Psoas muscle (tissue), 8 donors: ENCODE data around the gene PRKCA. TPM values are rescaled to one million over a fixed set of nuclear protein-coding genes. Genes with fewer than 3 reads are reported as not detected.

Experiments
- ATAC-seq, 4 donors: fragments of 200-7000 bp; cut with Tn5 transposase; one replicate each; pipeline ENCODE4 v1.9.1; 2020; ENCODE audit warnings: moderate library complexity in 3 of 4, mild to moderate bottlenecking in 2 of 4
- DNase-seq, 2 donors: peaks; one replicate each; pipeline ENCODE4 v3.0.0-alpha.2; 2020
- H3K27ac ChIP-seq: fragments of 200-600 bp; one replicate; pipeline ENCODE4 v1.8.0; 2022
- H3K27me3 ChIP-seq, 3 donors: fragments of 200-600 bp in 1 of 3; one replicate each; pipeline versions ENCODE4 v1.6.1 to v1.8.0; 2013 to 2022; ENCODE audit warnings: low read length in 2 of 3, mild to moderate bottlenecking in 2 of 3, moderate library complexity in 1 of 3; ENCODE audit not compliant: insufficient read depth in 3 of 3
- H3K36me3 ChIP-seq, 2 donors: fragments of 200-600 bp in 1 of 2; one replicate each; pipeline versions ENCODE4 v1.6.1 to v1.8.0; 2013 to 2022; ENCODE audit warnings: low read depth in 1 of 2, mild to moderate bottlenecking in 1 of 2, moderate library complexity in 1 of 2; ENCODE audit not compliant: insufficient read depth in 1 of 2
- H3K4me1 ChIP-seq: fragments of 200-600 bp; one replicate; pipeline ENCODE4 v1.8.0; 2022
- H3K4me3 ChIP-seq: fragments of 200-600 bp; one replicate; pipeline ENCODE4 v1.8.0; 2022; ENCODE audit warnings: mild to moderate bottlenecking
- H3K9me3 ChIP-seq: fragments of 200-600 bp; one replicate; pipeline ENCODE4 v1.8.0; 2022
- CTCF ChIP-seq: fragments of 200-600 bp; IDR thresholded peaks from one replicate; pipeline ENCODE4 v1.8.0; 2022; ENCODE audit warnings: antibody characterized with exemption
- WGBS, 3 donors: extraction: QIAGEN DNeasy Blood & Tissue Kit; methylation state at CpG; one replicate each; pipeline versions ENCODE4 v1.1.6 to v1.1.7; 2013; 5-methylcytosine and 5-hydroxymethylcytosine counted together
- intact Hi-C, 2 donors: fragments of 100-400 bp; cut with DNase I; formaldehyde crosslinking; loops; one replicate each; pipeline versions ENCODE4 v1.11.0 to v1.14.2; 2022
- polyA plus RNA-seq, 3 donors: library from polyadenylated mRNA; stranded (reverse); fragments of 200-250 nt; gene quantifications; one replicate each; pipeline ENCODE4 v1.2.3, GENCODE V29; 2013
- total RNA-seq, 4 donors: library from RNA; stranded (reverse); fragmentation: NEBNext Ultra II Directional in 2 of 4; extraction: Animal tissue kit (Norgen Biotek cat#: 25700) in 2 of 4; gene quantifications; one replicate each; pipeline versions ENCODE4 v1.2.1 to v1.2.4, GENCODE V29; 2021 to 2023
- donor health status: healthy with polysubstance abuse.
- donor health status: DM: no; HTN: no; CAD: no; lungs with moderate emphysema.
- donor health status: Bipolar disorder and iron deficiency.
- donor health status: healthy.
- donor health status: DM: yes; HTN: yes; CAD: no.
- donor health status: DM: no; HTN: no; CAD: no.
- donor health status: DM: no; HTN: no; CAD: no.
- donor health status: DM: yes; HTN: yes; CAD: no.

The PRKCA gene
- total and polyA plus RNA-seq, 7 donors: 0.35 to 15.5 (median 8.2) TPM

DNA sequence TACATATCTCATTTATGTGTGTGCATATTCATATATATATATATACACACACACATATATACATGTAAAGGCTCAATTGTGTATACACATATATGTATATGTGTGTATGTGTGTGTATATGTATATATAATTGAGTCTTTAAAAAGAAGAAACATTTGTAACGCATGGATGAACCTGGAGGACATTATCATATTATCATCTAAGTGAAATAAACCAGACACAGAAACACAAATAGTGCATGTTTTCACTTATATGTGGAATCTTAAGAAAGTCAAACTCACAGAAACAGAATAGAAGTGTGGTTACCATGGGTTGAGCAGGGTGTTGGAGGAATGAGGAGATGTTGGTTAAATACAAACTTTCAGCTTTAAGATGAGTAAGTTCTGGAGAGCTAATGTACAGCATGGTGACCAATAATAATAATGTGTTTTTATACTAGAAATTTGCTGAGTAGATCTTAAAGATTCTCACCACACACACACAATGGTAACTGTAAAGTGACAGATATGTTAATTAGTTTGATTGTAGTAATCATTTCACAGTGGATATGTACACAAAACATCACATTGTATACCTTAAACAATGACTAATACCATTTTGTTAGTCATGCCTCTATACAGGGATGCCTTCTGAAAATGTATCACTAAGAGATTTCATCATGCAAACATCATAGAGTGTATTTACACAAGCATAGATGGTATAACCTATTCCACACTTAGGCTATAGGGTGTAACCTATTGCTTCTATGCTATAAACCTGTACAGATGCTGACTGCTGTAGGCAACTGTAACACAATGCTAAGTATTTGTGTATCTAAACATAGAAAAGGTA, 399.9 kb downstream of the PRKCA start:
- peaks cover 9% of the 10 kb centered on the region for H3K9me3 ChIP-seq
- TF ChIP-seq CTCF: no peak
- no peak overlapping the region for H3K4me3 ChIP-seq
- 95 to 98% (median 98%) methylated on average over 1 of the region's 1 CpG for WGBS, 3 donors
- intact Hi-C loops: no loop called here
- DNase-seq (no peak), ATAC-seq (no peak)
- no peaks in the 10 kb centered on the region for H3K4me1 ChIP-seq
- H3K27me3 ChIP-seq: no peaks in the 10 kb centered on the region
- no peak overlapping the region for H3K27ac ChIP-seq
- peaks cover 0 to 2% of the 10 kb centered on the region in 2 donors for H3K36me3 ChIP-seq

DNA sequence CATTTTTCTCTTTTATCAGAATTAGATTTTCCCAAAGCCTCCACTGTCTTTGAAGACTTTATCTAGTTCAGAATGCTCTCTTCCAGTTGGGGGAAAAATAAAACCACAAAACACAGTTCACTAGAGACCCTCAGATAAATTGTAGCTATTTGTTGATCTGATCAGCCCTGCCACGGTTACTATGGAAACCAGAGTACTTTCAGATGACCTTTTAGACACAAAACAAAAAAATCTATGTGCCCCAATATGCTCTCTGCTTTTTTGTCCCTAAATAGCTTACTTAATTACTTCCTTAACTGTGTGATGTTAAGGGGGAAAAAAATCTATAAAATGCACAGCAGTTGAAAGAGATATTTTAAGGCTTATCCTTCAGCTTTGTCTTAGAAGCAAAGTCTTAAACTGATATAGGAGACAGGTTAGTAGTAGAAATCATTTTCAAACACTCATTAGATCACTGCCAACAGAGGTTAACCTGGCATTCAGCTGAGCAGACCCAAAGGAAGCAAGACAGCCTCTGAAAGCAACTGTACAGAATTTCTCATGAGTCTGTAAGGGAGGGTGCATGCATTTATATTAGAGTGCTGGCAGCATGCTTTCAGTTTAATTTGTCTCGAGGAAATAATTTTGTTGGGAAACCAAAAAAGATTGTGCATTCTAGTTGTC, 402.6 kb downstream of the PRKCA start:
- Histone ChIP-seq H3K27me3 (no peaks in the 10 kb centered on the region), H3K4me1 (no peaks in the 10 kb centered on the region), H3K4me3 (no peak overlapping the region), H3K9me3 (no peaks in the 10 kb centered on the region), H3K27ac (no peak overlapping the region), H3K36me3 (no peaks in the 10 kb centered on the region)
- WGBS, 3 donors: 42 to 55% (median 44%) methylated on average over 2 of the region's 2 CpGs
- ATAC-seq (no peak), DNase-seq (no peak)
- intact Hi-C loops: no loop called here
- no peak for TF ChIP-seq CTCF

DNA sequence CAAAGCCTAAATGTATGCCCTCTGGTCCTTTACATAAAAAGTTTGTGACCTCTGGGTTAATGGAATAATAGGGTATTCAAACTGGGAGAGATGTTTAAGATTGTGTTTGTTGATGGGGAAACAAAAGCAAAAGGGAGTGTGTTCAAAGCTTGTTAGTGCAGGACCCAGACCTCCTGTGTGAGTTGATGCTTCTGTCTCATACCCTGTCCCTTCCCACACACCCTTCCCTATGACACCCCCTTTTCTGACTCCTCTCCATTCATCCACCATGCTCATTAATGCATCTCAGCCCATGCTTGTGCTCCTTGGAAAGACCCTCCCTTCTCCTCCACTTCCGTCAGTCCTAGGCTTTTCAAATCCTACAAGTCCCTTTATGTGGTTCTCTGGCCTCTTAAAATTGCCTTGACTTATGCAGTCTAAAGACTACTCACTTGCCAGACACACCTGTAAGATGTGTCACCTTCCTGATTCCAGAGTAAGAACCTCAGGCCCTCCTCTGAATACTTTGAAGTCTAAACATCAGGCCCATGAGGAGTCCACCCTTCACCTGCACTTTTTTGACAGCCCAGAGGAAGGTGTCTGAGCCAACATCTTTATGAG, 404.5 kb downstream of the PRKCA start:
- intact Hi-C loops: no loop called here
- H3K4me3 ChIP-seq: no peak overlapping the region
- H3K9me3 ChIP-seq: no peaks in the 10 kb centered on the region
- H3K27me3 ChIP-seq: no peaks in the 10 kb centered on the region
- DNase-seq (no peak), ATAC-seq (no peak)
- 95 to 100% (median 95%) methylated on average over 1 of the region's 1 CpG for WGBS, 3 donors
- no peaks in the 10 kb centered on the region for H3K4me1 ChIP-seq
- no peak overlapping the region for H3K27ac ChIP-seq
- TF ChIP-seq CTCF: no peak
- H3K36me3 ChIP-seq: no peaks in the 10 kb centered on the region

DNA sequence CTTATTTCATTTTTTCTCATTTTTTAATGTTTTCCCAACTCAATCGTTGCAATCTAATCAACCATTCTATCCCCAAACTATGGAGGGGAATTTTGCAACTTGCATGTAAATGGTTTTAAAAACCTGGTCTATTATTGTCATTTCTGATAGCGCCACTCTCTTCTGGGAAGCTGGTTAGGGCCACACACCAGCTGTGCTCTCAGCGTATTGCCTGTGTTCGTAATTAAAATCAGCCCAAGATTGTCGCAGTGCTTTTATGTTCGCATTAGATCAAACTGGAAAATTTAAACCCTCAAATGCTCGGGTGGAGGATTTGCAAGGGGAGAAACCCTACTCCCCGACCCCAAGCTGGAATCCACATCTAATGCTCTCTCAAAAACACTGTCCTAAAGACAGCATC, 409.0 kb downstream of the PRKCA start:
- 68 to 70% (median 69%) methylated on average over 8 of the region's 8 CpGs for WGBS, 3 donors
- H3K36me3 ChIP-seq: no peaks in the 10 kb centered on the region
- ATAC-seq (no peak), DNase-seq (no peak)
- H3K9me3 ChIP-seq: no peaks in the 10 kb centered on the region
- intact Hi-C loops: no loop called here
- no peak for TF ChIP-seq CTCF
- no peak overlapping the region for H3K27ac ChIP-seq
- no peak overlapping the region for H3K4me3 ChIP-seq
- H3K4me1 ChIP-seq: peaks cover 9% of the 10 kb centered on the region
- H3K27me3 ChIP-seq: no peaks in the 10 kb centered on the region
